Neural crest cell (in vitro differentiated cells): Measurements from ENCODE around the gene EP400. TPM values are rescaled to one million over a fixed set of nuclear protein-coding genes. Genes with fewer than 3 reads are reported as not detected.

Experiments used
- DNase-seq: peaks from one replicate; pipeline ENCODE4 v3.0.0; 2021; ENCODE audit warnings: low read depth, mixed read lengths, low spot score
- H3K27ac Mint-ChIP-seq: one replicate; pipeline ENCODE4 v1.8.0; 2021; ENCODE audit warnings: mild to moderate bottlenecking, mixed read lengths; ENCODE audit not compliant: unreplicated experiment
- H3K27me3 Mint-ChIP-seq: 2 replicates; pipeline ENCODE4 v1.8.0; 2021; ENCODE audit warnings: low read depth, mild to moderate bottlenecking, mixed read lengths
- H3K36me3 Mint-ChIP-seq: 2 replicates; pipeline ENCODE4 v1.8.0; 2021; ENCODE audit warnings: low read depth, mild to moderate bottlenecking, mixed read lengths
- H3K4me1 Mint-ChIP-seq: 2 replicates; pipeline ENCODE4 v1.8.0; 2021; ENCODE audit warnings: mixed read lengths
- H3K4me3 Mint-ChIP-seq: one replicate; pipeline ENCODE4 v1.8.0; 2021; ENCODE audit warnings: mild to moderate bottlenecking, mixed read lengths
- H3K9me3 Mint-ChIP-seq: 2 replicates; pipeline ENCODE4 v1.8.0; 2021; ENCODE audit warnings: mixed read lengths
- total RNA-seq: library from RNA; stranded (reverse); gene quantifications from 2 replicates; pipeline ENCODE4 v1.2.1, GENCODE V29; 2021
- TF ChIP-seq, protein P1 (sequence below): fragments of 200-600 bp; sonication (generic); conservative IDR thresholded peaks from 2 replicates; pipeline ENCODE4 v1.5.0; 2021; ENCODE audit warnings: antibody characterized with exemption, mild to moderate bottlenecking

The EP400 gene
- total RNA-seq, 1 donor from 2014 or later, result 73.4 TPM

DNA sequence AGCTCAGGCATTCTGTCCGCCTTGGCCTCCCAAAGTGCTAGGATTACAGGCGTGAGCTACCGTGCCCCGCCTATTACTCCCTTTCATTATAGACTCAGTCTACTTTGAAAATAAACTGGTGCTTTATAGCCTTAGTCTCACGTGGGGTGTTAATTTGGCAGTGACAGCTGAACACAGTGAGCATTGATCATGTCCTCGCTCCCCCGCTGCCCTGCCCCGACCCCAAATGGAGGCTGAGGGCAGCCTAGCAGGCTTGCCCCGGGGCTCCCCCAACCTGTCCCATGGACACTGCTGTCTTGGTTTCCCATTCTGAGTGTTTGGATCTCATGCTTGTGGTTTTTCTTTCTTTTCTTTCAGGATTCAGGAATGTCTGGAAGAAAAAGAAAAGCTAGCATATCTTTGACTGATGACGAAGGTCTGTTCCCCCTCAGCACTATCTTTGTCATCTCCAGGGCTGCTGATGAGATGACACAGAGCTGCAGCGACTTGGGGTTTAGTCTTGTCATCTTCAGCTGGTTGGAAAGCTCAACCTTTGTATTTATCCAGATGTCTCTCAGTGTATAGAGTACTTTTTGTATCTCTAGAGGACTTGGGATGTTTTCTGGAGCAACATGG, 42.2 kb downstream of the EP400 start:
- DNase-seq, result no peak
- H3K4me3 Mint-ChIP-seq, result no peak overlapping the region
- peaks cover 38% of the 10 kb centered on the region for H3K36me3 Mint-ChIP-seq
- H3K9me3 Mint-ChIP-seq, result no peaks in the 10 kb centered on the region
- H3K27me3 Mint-ChIP-seq, result no peaks in the 10 kb centered on the region
- TF ChIP-seq, protein P1, sequence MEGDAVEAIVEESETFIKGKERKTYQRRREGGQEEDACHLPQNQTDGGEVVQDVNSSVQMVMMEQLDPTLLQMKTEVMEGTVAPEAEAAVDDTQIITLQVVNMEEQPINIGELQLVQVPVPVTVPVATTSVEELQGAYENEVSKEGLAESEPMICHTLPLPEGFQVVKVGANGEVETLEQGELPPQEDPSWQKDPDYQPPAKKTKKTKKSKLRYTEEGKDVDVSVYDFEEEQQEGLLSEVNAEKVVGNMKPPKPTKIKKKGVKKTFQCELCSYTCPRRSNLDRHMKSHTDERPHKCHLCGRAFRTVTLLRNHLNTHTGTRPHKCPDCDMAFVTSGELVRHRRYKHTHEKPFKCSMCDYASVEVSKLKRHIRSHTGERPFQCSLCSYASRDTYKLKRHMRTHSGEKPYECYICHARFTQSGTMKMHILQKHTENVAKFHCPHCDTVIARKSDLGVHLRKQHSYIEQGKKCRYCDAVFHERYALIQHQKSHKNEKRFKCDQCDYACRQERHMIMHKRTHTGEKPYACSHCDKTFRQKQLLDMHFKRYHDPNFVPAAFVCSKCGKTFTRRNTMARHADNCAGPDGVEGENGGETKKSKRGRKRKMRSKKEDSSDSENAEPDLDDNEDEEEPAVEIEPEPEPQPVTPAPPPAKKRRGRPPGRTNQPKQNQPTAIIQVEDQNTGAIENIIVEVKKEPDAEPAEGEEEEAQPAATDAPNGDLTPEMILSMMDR, result no peak
- H3K4me1 Mint-ChIP-seq, result peaks cover 27% of the 10 kb centered on the region
- no peak overlapping the region for H3K27ac Mint-ChIP-seq

- Mint-ChIP-seq H3K9me3 (no peaks in the 10 kb centered on the region), H3K27me3 (no peaks in the 10 kb centered on the region), H3K4me1 (peaks cover 19% of the 10 kb centered on the region), H3K36me3 (peaks cover 32% of the 10 kb centered on the region), H3K4me3 (no peak overlapping the region), H3K27ac (no peak overlapping the region)
- no peak for DNase-seq
- TF ChIP-seq, protein P1, result no peak
Measured at GRCh38 chr12:131994589-131994988, 44.8 kb downstream of the EP400 start.

DNA sequence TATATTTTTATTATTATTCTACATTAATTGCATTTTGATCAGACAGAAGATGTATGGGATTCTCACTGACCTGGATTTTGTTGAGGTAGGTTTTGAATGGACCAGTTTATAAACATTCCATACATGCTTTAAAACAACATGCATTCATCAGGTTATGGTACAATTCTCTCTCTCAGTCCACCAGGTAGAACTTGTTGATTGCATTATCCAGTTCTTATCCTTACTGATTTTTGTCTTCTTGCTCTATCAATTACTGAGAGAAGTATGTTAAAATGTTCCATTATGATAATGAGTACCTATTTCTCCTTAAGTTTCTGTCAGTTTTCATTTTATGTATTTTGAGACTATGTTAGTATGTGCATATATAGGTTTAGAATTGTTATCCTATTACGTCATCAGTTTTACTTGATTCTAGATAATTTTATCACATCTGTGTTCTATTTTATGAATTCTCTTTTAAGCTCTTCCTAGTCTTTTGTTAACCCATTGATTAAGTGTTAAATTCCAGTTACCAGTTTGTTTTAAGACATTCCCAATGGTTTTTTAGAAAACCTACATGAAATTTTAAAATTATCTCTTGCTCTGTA, 50.6 kb downstream of the EP400 start:
- H3K27ac Mint-ChIP-seq, result no peak overlapping the region
- peaks cover 8% of the 10 kb centered on the region for H3K4me1 Mint-ChIP-seq
- no peaks in the 10 kb centered on the region for H3K9me3 Mint-ChIP-seq
- H3K27me3 Mint-ChIP-seq, result no peaks in the 10 kb centered on the region
- DNase-seq, result no peak
- H3K36me3 Mint-ChIP-seq, result peaks cover 2% of the 10 kb centered on the region
- no peak overlapping the region for H3K4me3 Mint-ChIP-seq
- TF ChIP-seq, protein P1, result no peak

GRCh38 chr12:132003846-132004245, 54.1 kb downstream of the EP400 start:
- TF ChIP-seq, protein P1, result no peak
- no peak for DNase-seq
- Mint-ChIP-seq H3K36me3 (no peaks in the 10 kb centered on the region), H3K9me3 (no peaks in the 10 kb centered on the region), H3K27ac (no peak overlapping the region), H3K4me1 (peaks cover 8% of the 10 kb centered on the region), H3K4me3 (no peak overlapping the region), H3K27me3 (no peaks in the 10 kb centered on the region)

GRCh38 chr12:132004946-132005345, 55.2 kb downstream of the EP400 start:
- H3K4me3 Mint-ChIP-seq, result no peak overlapping the region
- no peak for DNase-seq
- peaks cover 8% of the 10 kb centered on the region for H3K4me1 Mint-ChIP-seq
- no peaks in the 10 kb centered on the region for H3K36me3 Mint-ChIP-seq
- H3K27ac Mint-ChIP-seq, result no peak overlapping the region
- H3K9me3 Mint-ChIP-seq, result no peaks in the 10 kb centered on the region
- H3K27me3 Mint-ChIP-seq, result no peaks in the 10 kb centered on the region
- TF ChIP-seq, protein P1, result no peak
